KMS-11 (cell line): ENCODE results near the gene NAB1.

Experiments
- H2AFZ ChIP-seq: fragments of 200-600 bp; sonication (generic); 2 replicates; pipeline ENCODE4 v1.6.1; 2016; ENCODE audit warnings: antibody characterized with exemption, mixed run types, low read depth
- H3K27ac ChIP-seq: fragments of 200-600 bp; sonication (generic); 2 replicates; pipeline ENCODE4 v1.6.1; 2016; ENCODE audit warnings: mild to moderate bottlenecking, mixed run types
- H3K27me3 ChIP-seq: fragments of 200-600 bp; sonication (generic); 2 replicates; pipeline ENCODE4 v1.6.1; 2017; ENCODE audit warnings: mild to moderate bottlenecking, low read depth, mixed run types, moderate library complexity; ENCODE audit not compliant: insufficient read depth
- H3K36me3 ChIP-seq: fragments of 200-600 bp; sonication (generic); 2 replicates; pipeline ENCODE4 v1.6.1; 2017; ENCODE audit warnings: mild to moderate bottlenecking, mixed run types; ENCODE audit not compliant: insufficient read depth
- H3K4me1 ChIP-seq: fragments of 200-600 bp; sonication (generic); 2 replicates; pipeline ENCODE4 v1.6.1; 2016; ENCODE audit warnings: mild to moderate bottlenecking, low read depth, mixed run types; ENCODE audit not compliant: poor library complexity, severe bottlenecking
- H3K4me2 ChIP-seq: fragments of 200-600 bp; sonication (generic); 2 replicates; pipeline ENCODE4 v1.7.0; 2016; ENCODE audit warnings: mild to moderate bottlenecking, mixed run types
- H3K4me3 ChIP-seq: fragments of 200-600 bp; sonication (generic); IDR thresholded peaks from 2 replicates; pipeline ENCODE4 v1.6.1; 2017; ENCODE audit warnings: low read depth, low read length, mixed read lengths; ENCODE audit not compliant: insufficient read depth
- H3K79me2 ChIP-seq: fragments of 200-600 bp; sonication (generic); 2 replicates; pipeline ENCODE4 v1.6.1; 2016; ENCODE audit warnings: low read depth, mixed run types; ENCODE audit not compliant: insufficient read depth
- H3K9ac ChIP-seq: fragments of 200-600 bp; sonication (generic); 2 replicates; pipeline ENCODE4 v1.6.1; 2016; ENCODE audit warnings: mild to moderate bottlenecking, mixed run types
- H4K20me1 ChIP-seq: fragments of 200-600 bp; sonication (generic); 2 replicates; pipeline ENCODE4 v1.6.1; 2016; ENCODE audit warnings: mild to moderate bottlenecking, mixed run types; ENCODE audit not compliant: insufficient read depth
- TF ChIP-seq, protein P1 (sequence below): fragments of 200-600 bp; sonication (generic); conservative IDR thresholded peaks from 2 replicates; pipeline ENCODE4 v1.6.1; 2017; ENCODE audit warnings: low read depth, mild to moderate bottlenecking, antibody characterized with exemption, low read length, moderate library complexity, mixed read lengths

NAB1 gene

DNA sequence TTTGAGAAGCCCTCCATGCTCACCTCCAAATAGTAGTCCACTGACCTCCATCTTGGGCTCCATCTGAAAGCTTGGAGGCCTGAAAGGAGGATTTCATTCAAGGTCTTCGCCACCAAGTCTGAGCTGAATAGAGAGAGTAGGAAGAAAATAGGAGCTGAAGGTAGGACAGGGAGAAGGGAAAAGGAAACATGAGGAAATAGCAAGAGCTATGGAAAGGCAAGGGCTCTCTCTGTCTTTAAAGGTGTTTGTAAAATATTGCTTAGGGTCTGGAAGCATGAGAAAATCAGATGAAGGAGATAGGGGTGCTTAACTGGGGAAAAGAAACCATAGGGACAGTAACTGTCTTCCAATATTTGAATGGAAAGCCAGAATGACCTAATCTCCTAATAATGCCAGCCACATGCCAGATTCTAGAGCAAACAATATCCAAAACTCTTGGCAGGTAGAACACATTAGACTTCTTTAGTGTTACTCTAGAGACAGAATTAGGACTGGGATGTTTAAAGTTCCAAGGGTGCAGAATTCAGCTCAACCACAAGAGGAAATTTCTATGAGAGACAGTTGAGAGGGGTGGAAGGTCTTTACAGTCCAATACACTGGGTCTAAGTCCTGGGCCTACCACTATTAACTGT lies 67.4 kb downstream of the NAB1 start:
- Histone ChIP-seq H2AFZ (no peak overlapping the region), H3K4me3 (no peak overlapping the region), H4K20me1 (no peaks in the 10 kb centered on the region), H3K27ac (no peak overlapping the region), H3K9ac (no peak overlapping the region), H3K4me2 (no peak overlapping the region), H3K4me1 (no peaks in the 10 kb centered on the region), H3K27me3 (no peaks in the 10 kb centered on the region), H3K79me2 (no peaks in the 10 kb centered on the region), H3K36me3 (no peaks in the 10 kb centered on the region)
- TF ChIP-seq, protein P1, sequence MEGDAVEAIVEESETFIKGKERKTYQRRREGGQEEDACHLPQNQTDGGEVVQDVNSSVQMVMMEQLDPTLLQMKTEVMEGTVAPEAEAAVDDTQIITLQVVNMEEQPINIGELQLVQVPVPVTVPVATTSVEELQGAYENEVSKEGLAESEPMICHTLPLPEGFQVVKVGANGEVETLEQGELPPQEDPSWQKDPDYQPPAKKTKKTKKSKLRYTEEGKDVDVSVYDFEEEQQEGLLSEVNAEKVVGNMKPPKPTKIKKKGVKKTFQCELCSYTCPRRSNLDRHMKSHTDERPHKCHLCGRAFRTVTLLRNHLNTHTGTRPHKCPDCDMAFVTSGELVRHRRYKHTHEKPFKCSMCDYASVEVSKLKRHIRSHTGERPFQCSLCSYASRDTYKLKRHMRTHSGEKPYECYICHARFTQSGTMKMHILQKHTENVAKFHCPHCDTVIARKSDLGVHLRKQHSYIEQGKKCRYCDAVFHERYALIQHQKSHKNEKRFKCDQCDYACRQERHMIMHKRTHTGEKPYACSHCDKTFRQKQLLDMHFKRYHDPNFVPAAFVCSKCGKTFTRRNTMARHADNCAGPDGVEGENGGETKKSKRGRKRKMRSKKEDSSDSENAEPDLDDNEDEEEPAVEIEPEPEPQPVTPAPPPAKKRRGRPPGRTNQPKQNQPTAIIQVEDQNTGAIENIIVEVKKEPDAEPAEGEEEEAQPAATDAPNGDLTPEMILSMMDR = no peak

DNA sequence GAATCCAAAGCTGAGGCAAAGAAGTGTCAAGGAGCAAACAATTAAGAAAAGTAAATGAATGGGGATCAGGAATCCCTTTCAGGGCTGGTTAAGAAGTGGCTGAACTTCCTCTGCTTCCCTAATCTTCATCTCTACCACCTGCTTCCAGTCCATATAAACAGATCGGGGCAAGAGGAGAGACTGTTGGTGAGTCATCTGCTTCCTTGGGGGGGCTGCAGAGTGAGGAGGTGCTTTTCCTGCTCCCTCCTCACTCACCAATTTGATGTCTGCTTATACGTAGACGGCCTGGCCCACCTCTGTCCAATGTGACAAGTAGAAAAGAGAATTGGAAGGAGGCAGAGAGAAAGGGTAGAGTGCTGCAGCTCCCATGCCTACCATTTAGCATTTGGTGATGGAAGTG lies 68.4 kb downstream of the NAB1 start:
- H3K9ac ChIP-seq = no peak overlapping the region
- H3K4me2 ChIP-seq = no peak overlapping the region
- H3K36me3 ChIP-seq = no peaks in the 10 kb centered on the region
- H3K79me2 ChIP-seq = no peaks in the 10 kb centered on the region
- H3K4me1 ChIP-seq = no peaks in the 10 kb centered on the region
- H3K4me3 ChIP-seq = no peak overlapping the region
- H2AFZ ChIP-seq = no peak overlapping the region
- no peak overlapping the region for H3K27ac ChIP-seq
- TF ChIP-seq, protein P1 = no peak
- H3K27me3 ChIP-seq = no peaks in the 10 kb centered on the region
- H4K20me1 ChIP-seq = no peaks in the 10 kb centered on the region

GRCh38 chr2:190717764-190718651 lies 69.1 kb downstream of the NAB1 start:
- Histone ChIP-seq H3K79me2 (no peaks in the 10 kb centered on the region), H4K20me1 (no peaks in the 10 kb centered on the region), H3K9ac (no peak overlapping the region), H2AFZ (no peak overlapping the region), H3K4me2 (no peak overlapping the region), H3K4me3 (no peak overlapping the region), H3K27ac (no peak overlapping the region), H3K27me3 (no peaks in the 10 kb centered on the region), H3K4me1 (no peaks in the 10 kb centered on the region), H3K36me3 (no peaks in the 10 kb centered on the region)
- TF ChIP-seq, protein P1 = no peak

- TF ChIP-seq, protein P1 = no peak
- Histone ChIP-seq H3K79me2 (no peaks in the 10 kb centered on the region), H2AFZ (no peak overlapping the region), H3K9ac (no peak overlapping the region), H3K4me2 (no peak overlapping the region), H4K20me1 (no peaks in the 10 kb centered on the region), H3K4me1 (no peaks in the 10 kb centered on the region), H3K36me3 (no peaks in the 10 kb centered on the region), H3K27me3 (no peaks in the 10 kb centered on the region), H3K4me3 (no peak overlapping the region), H3K27ac (no peak overlapping the region)
These were observed 70.0 kb downstream of the NAB1 start for GRCh38 chr2:190718652-190719526.
